ENCODE results near the gene FLG.
"Not testable (repeated sequence)": the region's sequence is repeated elsewhere in the genome, so short reads cannot be mapped to it uniquely, and the experiment has no call there.

DNA sequence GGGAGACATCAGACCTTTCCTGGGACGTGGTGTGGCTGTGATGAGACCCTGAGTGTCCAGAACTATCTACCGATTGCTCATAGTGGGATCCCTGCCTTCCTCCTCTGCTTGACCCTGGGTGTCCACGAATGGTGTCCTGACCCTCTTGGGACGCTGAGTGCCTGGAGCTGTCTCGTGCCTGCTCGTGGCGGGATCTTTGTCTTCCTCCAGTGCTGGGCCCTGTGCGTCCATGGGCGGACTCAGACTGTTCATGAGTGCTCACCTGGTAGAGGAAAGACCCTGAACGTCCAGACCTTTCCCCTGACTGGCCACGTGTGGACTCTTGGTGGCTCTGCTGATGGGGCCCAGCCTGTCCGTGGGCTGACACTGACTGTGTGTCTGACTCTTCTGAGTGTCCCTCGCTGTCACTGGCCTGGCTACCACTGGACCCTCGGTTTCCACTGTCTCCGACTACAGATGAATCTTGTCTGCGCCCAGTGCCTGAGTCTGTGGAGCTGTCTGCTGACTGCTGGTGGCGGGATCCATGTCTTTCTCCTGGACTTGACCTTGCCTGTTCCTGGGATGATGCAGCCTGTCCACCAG, 15.6 kb downstream of the FLG start:
- not testable (repeated sequence) for TF ChIP-seq NRF1 (conservative IDR thresholded peaks at IDR 0.05; ENCODE audit: low read depth, low read length); POLR2AphosphoS5 (IDR thresholded peaks at IDR 0.05; ENCODE audit: low read length); BHLHE40 (IDR thresholded peaks at IDR 0.05; ENCODE audit: borderline replicate concordance in 1 of 2, low read depth in 2 of 2, low read length in 1 of 2); SPI1 (IDR thresholded peaks at IDR 0.05; ENCODE audit: borderline replicate concordance, insufficient read depth, low read depth, low read length); GATAD2B (conservative IDR thresholded peaks at IDR 0.05; ENCODE audit: low read depth); FOS (IDR thresholded peaks at IDR 0.05; ENCODE audit: borderline replicate concordance, extremely low read depth, insufficient read length); BACH1 (IDR thresholded peaks at IDR 0.05; ENCODE audit: borderline replicate concordance); POLR2A (IDR thresholded peaks at IDR 0.05; ENCODE audit: low read depth, low read length); CREB1 (IDR thresholded peaks at IDR 0.05; ENCODE audit: low read depth); RAD51 (IDR thresholded peaks at IDR 0.05)
- TF ChIP-seq, protein P1, sequence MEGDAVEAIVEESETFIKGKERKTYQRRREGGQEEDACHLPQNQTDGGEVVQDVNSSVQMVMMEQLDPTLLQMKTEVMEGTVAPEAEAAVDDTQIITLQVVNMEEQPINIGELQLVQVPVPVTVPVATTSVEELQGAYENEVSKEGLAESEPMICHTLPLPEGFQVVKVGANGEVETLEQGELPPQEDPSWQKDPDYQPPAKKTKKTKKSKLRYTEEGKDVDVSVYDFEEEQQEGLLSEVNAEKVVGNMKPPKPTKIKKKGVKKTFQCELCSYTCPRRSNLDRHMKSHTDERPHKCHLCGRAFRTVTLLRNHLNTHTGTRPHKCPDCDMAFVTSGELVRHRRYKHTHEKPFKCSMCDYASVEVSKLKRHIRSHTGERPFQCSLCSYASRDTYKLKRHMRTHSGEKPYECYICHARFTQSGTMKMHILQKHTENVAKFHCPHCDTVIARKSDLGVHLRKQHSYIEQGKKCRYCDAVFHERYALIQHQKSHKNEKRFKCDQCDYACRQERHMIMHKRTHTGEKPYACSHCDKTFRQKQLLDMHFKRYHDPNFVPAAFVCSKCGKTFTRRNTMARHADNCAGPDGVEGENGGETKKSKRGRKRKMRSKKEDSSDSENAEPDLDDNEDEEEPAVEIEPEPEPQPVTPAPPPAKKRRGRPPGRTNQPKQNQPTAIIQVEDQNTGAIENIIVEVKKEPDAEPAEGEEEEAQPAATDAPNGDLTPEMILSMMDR (IDR thresholded peaks at IDR 0.05 in 2 of 3, conservative IDR thresholded peaks at IDR 0.05 in 1 of 3; ENCODE audit: control insufficient read depth in 2 of 3, extremely low read depth in 1 of 3, insufficient read depth in 1 of 3, low read depth in 3 of 3, low read length in 3 of 3), result not testable (repeated sequence)
